ENCODE measurements around the gene GGACT.

The GGACT gene

DNA sequence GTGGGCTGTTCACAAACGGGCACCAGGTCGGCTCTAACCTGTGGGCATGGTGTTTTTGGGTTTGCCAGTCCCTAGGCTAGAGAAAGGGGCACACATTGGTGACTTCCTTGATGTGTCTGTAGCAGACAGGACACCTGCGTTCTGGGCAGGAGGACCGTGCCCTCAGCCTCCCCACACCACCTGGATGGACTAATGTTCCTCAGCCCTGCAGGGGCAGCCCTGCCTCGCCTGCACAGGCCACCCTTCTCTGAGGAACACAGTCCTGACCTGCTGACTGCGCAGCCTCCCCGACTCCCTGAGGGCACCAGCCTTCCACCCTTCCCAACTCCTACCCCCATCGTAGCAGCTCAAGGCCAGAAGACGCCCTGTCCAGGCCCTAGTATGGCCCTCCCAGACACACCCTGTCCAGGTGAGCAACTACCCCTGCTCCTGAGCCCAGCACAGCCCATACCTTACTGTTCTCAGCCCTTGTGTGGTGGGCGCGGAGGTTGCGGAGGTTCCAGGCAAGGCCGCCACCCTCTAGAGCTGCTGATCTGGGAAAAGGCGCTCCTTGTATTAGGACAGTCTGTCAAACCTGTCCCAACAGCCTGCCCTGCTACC, 55.7 kb downstream of the GGACT start:
- 99% methylated on average over 14 of the region's 14 CpGs for WGBS (ENCODE audit: insufficient coverage)
- ChIA-PET POLR2A (no interaction called here), CTCF (interaction anchor here (1.1 kb wide), 1 partner anchor 18 kb away, joined by 4 read pairs; no protein-coding TSS in a partner anchor)
- Histone ChIP-seq H3K36me3 (ENCODE audit: control insufficient read depth in 4 of 4, insufficient read depth in 4 of 4, low read length in 3 of 4) (peaks cover 0 to 15% (median 4%) of the 10 kb centered on the region in 4 experiments), H3K27ac (ENCODE audit: insufficient read depth in 1 of 2, low read depth in 1 of 2, low read length in 2 of 2, poor library complexity in 1 of 2, severe bottlenecking in 2 of 2) (no peak overlapping the region), H3K4me3 (ENCODE audit: control insufficient read depth in 1 of 7, extremely low read depth in 1 of 7, insufficient read depth in 4 of 7, low read depth in 2 of 7, low read length in 6 of 7) (no peak overlapping the region), H3K9me3 (ENCODE audit: control extremely low read depth in 1 of 5, control insufficient read depth in 4 of 5, insufficient read depth in 2 of 5, low read depth in 1 of 5, low read length in 4 of 5) (no peaks in the 10 kb centered on the region), H3K27me3 (replicated peaks in 2 of 5; ENCODE audit: control insufficient read depth in 4 of 5, insufficient read depth in 5 of 5, low read length in 4 of 5) (no peaks in the 10 kb centered on the region), H3K4me1 (ENCODE audit: control extremely low read depth in 1 of 4, control insufficient read depth in 4 of 4, insufficient read depth in 4 of 4, low read length in 3 of 4) (peaks cover 0 to 5% (median 1%) of the 10 kb centered on the region in 4 experiments)
- DNase-seq: no peak

DNA sequence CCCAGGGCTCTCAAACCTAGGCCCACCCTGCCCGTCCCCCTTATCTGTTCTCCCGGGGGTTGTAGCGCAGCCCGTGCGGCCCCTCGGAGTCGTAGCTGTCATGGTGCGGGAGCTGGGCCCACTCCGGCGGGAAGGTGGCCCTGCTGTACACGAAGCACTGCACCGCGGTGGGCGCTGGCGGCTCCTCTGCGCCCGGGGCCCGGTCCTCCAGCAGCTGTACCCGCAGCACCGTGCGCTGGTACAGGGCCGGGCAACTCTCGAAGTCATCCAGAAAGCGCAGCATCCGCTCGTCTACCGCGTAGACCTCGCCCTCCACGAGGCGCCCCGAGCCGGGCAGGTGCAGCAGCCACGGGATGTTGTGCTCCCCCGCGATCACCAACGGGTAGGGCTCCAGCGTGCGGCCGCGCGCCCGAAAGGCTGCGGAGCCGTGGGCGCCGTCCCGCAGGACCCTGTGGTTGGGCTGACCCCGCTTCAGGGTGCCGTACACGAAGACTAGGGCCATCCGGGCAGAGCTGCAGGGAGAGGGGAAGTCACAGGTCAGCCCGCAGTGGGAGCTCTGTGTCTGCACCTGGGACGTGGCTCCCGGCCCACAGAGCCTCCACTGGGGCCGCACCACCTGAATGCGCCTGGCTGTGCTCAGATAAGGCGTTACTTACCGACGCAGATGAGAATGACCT, 56.4 kb downstream of the GGACT start:
- ChIA-PET CTCF (interaction anchor here (1.3 kb wide), 1 partner anchor 11 kb away, joined by 4 read pairs; no protein-coding TSS in a partner anchor), POLR2A (no interaction called here)
- H3K9me3 ChIP-seq (ENCODE audit: control extremely low read depth in 1 of 5, control insufficient read depth in 4 of 5, insufficient read depth in 2 of 5, low read depth in 1 of 5, low read length in 4 of 5): no peaks in the 10 kb centered on the region
- WGBS (ENCODE audit: insufficient coverage): 97% methylated on average over 58 of the region's 60 CpGs
- no peak for DNase-seq
- no peaks in the 10 kb centered on the region for H3K27me3 ChIP-seq (replicated peaks in 2 of 5; ENCODE audit: control insufficient read depth in 4 of 5, insufficient read depth in 5 of 5, low read length in 4 of 5)
- H3K4me3 ChIP-seq (ENCODE audit: control insufficient read depth in 1 of 7, extremely low read depth in 1 of 7, insufficient read depth in 4 of 7, low read depth in 2 of 7, low read length in 6 of 7): no peak overlapping the region
- no peaks in the 10 kb centered on the region for H3K4me1 ChIP-seq (ENCODE audit: control extremely low read depth in 1 of 4, control insufficient read depth in 4 of 4, insufficient read depth in 4 of 4, low read length in 3 of 4)
- H3K27ac ChIP-seq (ENCODE audit: insufficient read depth in 1 of 2, low read depth in 1 of 2, low read length in 2 of 2, poor library complexity in 1 of 2, severe bottlenecking in 2 of 2): no peak overlapping the region
- peaks cover 0 to 17% (median 4%) of the 10 kb centered on the region in 4 experiments for H3K36me3 ChIP-seq (ENCODE audit: control insufficient read depth in 4 of 4, insufficient read depth in 4 of 4, low read length in 3 of 4)

DNA sequence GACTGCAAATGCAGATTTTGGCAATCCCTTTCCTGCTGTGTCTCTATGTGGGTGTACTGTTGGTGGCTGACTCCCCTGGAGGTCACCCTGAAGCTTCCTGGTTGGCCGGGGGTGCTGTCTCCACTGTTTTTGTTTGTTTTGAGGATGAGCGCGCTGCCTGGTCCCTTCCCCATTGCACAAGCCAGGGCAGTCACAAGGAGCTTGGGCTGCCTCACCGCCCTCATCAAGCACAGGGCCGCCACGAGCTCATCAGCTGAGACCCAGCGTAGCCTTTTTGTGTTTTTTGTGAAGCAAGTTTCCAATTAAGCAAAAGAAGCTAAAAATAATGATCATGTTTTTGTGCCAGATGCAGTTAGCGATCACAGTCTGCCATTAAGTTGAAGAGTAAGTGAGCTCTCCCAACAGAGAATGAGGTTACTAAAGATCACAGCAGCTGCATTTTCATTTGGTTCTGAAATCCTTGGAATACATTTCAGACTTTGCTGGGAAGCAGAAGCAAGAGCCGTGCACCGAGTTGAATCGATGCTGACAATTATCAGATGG, 57.8 kb downstream of the GGACT start:
- Histone ChIP-seq H3K27me3 (replicated peaks in 2 of 5; ENCODE audit: control insufficient read depth in 4 of 5, insufficient read depth in 5 of 5, low read length in 4 of 5) (no peaks in the 10 kb centered on the region), H3K4me3 (ENCODE audit: control insufficient read depth in 1 of 7, extremely low read depth in 1 of 7, insufficient read depth in 4 of 7, low read depth in 2 of 7, low read length in 6 of 7) (no peak overlapping the region), H3K9me3 (ENCODE audit: control extremely low read depth in 1 of 5, control insufficient read depth in 4 of 5, insufficient read depth in 2 of 5, low read depth in 1 of 5, low read length in 4 of 5) (no peaks in the 10 kb centered on the region), H3K4me1 (ENCODE audit: control extremely low read depth in 1 of 4, control insufficient read depth in 4 of 4, insufficient read depth in 4 of 4, low read length in 3 of 4) (no peaks in the 10 kb centered on the region), H3K27ac (ENCODE audit: insufficient read depth in 1 of 2, low read depth in 1 of 2, low read length in 2 of 2, poor library complexity in 1 of 2, severe bottlenecking in 2 of 2) (no peak overlapping the region), H3K36me3 (ENCODE audit: control insufficient read depth in 4 of 4, insufficient read depth in 4 of 4, low read length in 3 of 4) (peaks cover 0 to 20% (median 4%) of the 10 kb centered on the region in 4 experiments)
- 97% methylated on average over 11 of the region's 11 CpGs for WGBS (ENCODE audit: insufficient coverage)
- DNase-seq: no peak
- ChIA-PET CTCF (interaction anchor here (1.0 to 1.3 kb wide), 2 partner anchors 12 to 14 kb away, joined by 3 to 4 read pairs; no protein-coding TSS in a partner anchor), POLR2A (no interaction called here)

GRCh38 chr13:100529666-100530377, 58.8 kb downstream of the GGACT start:
- Histone ChIP-seq H3K36me3 (ENCODE audit: control insufficient read depth in 4 of 4, insufficient read depth in 4 of 4, low read length in 3 of 4) (peaks cover 0 to 20% (median 4%) of the 10 kb centered on the region in 4 experiments), H3K9me3 (ENCODE audit: control extremely low read depth in 1 of 5, control insufficient read depth in 4 of 5, insufficient read depth in 2 of 5, low read depth in 1 of 5, low read length in 4 of 5) (no peaks in the 10 kb centered on the region), H3K27me3 (replicated peaks in 2 of 5; ENCODE audit: control insufficient read depth in 4 of 5, insufficient read depth in 5 of 5, low read length in 4 of 5) (no peaks in the 10 kb centered on the region), H3K4me3 (ENCODE audit: control insufficient read depth in 1 of 7, extremely low read depth in 1 of 7, insufficient read depth in 4 of 7, low read depth in 2 of 7, low read length in 6 of 7) (no peak overlapping the region), H3K4me1 (ENCODE audit: control extremely low read depth in 1 of 4, control insufficient read depth in 4 of 4, insufficient read depth in 4 of 4, low read length in 3 of 4) (no peaks in the 10 kb centered on the region), H3K27ac (ENCODE audit: insufficient read depth in 1 of 2, low read depth in 1 of 2, low read length in 2 of 2, poor library complexity in 1 of 2, severe bottlenecking in 2 of 2) (no peak overlapping the region)
- ChIA-PET CTCF (no interaction called here), POLR2A (no interaction called here)
- WGBS (ENCODE audit: insufficient coverage): 95% methylated on average over 9 of the region's 15 CpGs
- no peak for DNase-seq

DNA sequence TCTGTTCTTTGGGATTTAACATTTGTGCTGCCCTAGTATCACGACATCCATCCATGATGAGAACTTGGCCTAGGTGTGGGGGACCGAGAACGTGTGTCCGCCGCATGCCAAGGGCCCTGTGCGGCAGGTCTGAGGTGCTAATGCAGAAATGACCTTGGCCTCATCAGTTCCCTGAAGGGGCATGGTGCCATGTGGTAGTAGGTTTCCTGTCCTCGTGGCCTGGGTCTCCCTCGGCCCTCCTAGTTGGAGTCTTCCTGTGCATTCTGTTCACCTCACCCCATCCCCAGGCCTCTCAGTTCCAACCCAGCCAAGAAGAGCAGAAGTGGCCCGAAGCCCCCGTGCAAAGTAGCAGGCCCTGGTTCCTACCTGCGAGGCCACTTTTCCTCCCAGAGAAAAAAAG, 59.8 kb downstream of the GGACT start:
- no peaks in the 10 kb centered on the region for H3K4me1 ChIP-seq (ENCODE audit: control extremely low read depth in 1 of 4, control insufficient read depth in 4 of 4, insufficient read depth in 4 of 4, low read length in 3 of 4)
- POLR2A ChIA-PET: no interaction called here
- peaks cover 0 to 20% (median 5%) of the 10 kb centered on the region in 4 experiments for H3K36me3 ChIP-seq (ENCODE audit: control insufficient read depth in 4 of 4, insufficient read depth in 4 of 4, low read length in 3 of 4)
- H3K4me3 ChIP-seq (ENCODE audit: control insufficient read depth in 1 of 7, extremely low read depth in 1 of 7, insufficient read depth in 4 of 7, low read depth in 2 of 7, low read length in 6 of 7): no peak overlapping the region
- DNase-seq: no peak
- CTCF ChIA-PET: no interaction called here
- H3K27ac ChIP-seq (ENCODE audit: insufficient read depth in 1 of 2, low read depth in 1 of 2, low read length in 2 of 2, poor library complexity in 1 of 2, severe bottlenecking in 2 of 2): no peak overlapping the region
- H3K9me3 ChIP-seq (ENCODE audit: control extremely low read depth in 1 of 5, control insufficient read depth in 4 of 5, insufficient read depth in 2 of 5, low read depth in 1 of 5, low read length in 4 of 5): no peaks in the 10 kb centered on the region
- H3K27me3 ChIP-seq (replicated peaks in 2 of 5; ENCODE audit: control insufficient read depth in 4 of 5, insufficient read depth in 5 of 5, low read length in 4 of 5): peaks cover 0 to 1% (median 0%) of the 10 kb centered on the region in 5 experiments
- WGBS (ENCODE audit: insufficient coverage): 100% methylated on average over 9 of the region's 11 CpGs

- POLR2A ChIA-PET: no interaction called here
- Histone ChIP-seq H3K4me3 (ENCODE audit: control insufficient read depth in 1 of 7, extremely low read depth in 1 of 7, insufficient read depth in 4 of 7, low read depth in 2 of 7, low read length in 6 of 7) (no peak overlapping the region), H3K27ac (ENCODE audit: insufficient read depth in 1 of 2, low read depth in 1 of 2, low read length in 2 of 2, poor library complexity in 1 of 2, severe bottlenecking in 2 of 2) (no peak overlapping the region), H3K27me3 (replicated peaks in 2 of 5; ENCODE audit: control insufficient read depth in 4 of 5, insufficient read depth in 5 of 5, low read length in 4 of 5) (peaks cover 0 to 6% (median 0%) of the 10 kb centered on the region in 5 experiments), H3K4me1 (ENCODE audit: control extremely low read depth in 1 of 4, control insufficient read depth in 4 of 4, insufficient read depth in 4 of 4, low read length in 3 of 4) (no peaks in the 10 kb centered on the region), H3K36me3 (ENCODE audit: control insufficient read depth in 4 of 4, insufficient read depth in 4 of 4, low read length in 3 of 4) (peaks cover 0 to 20% (median 7%) of the 10 kb centered on the region in 4 experiments), H3K9me3 (ENCODE audit: control extremely low read depth in 1 of 5, control insufficient read depth in 4 of 5, insufficient read depth in 2 of 5, low read depth in 1 of 5, low read length in 4 of 5) (no peaks in the 10 kb centered on the region)
- WGBS (ENCODE audit: insufficient coverage): 99% methylated on average over 7 of the region's 9 CpGs
- DNase-seq: no peak
- CTCF ChIA-PET: no interaction called here
Observed at GRCh38 chr13:100528353-100528752, 60.2 kb downstream of the GGACT start.
